A673 (cell line): ENCODE data around the gene LDB1.

Experiments
- CTCF ChIP-seq: fragments of 300-800, 200-600 bp; sonication (generic); conservative IDR thresholded peaks from 2 replicates; pipeline ENCODE4 v1.5.1; 2017; ENCODE audit warnings: low read depth, mild to moderate bottlenecking, antibody characterized with exemption, low read length, moderate library complexity, mixed read lengths
- EZH2 ChIP-seq: fragments of 200-600 bp; sonication (generic); IDR thresholded peaks from 2 replicates; pipeline ENCODE4 v1.6.1; 2017; ENCODE audit warnings: borderline replicate concordance, low read depth, mild to moderate bottlenecking, mixed read lengths, antibody characterized with exemption, low read length; ENCODE audit not compliant: poor library complexity, severe bottlenecking

- TF ChIP-seq EZH2 (no peak), CTCF (no peak)
These were observed 43.3 kb upstream of the LDB1 start for GRCh38 chr10:102163342-102163989.
